Measurements from ENCODE around the gene TBC1D9.

Gene TBC1D9

GRCh38 chr4:140691369-140691768 lies 64.8 kb downstream of the TBC1D9 start (continued):
- TF ChIP-seq INSM2 (tag by site-specific recombination; IDR thresholded peaks at IDR 0.05) (no peak), ZNF654 (tag by site-specific recombination; IDR thresholded peaks at IDR 0.05; ENCODE audit: low read depth) (no peak)

- 0 out of 2 replicates have a peak, but pooled peaks cover 2% of the 10 kb centered on the region for H3K4me1 ChIP-seq (ENCODE audit: control insufficient read depth, insufficient read depth, low read length)
- H3K4me3 ChIP-seq (ENCODE audit: low read depth, low read length) = no peak overlapping the region
- CTCF ChIA-PET = no interaction called here
- TF ChIP-seq KLF10 (tag by site-specific recombination; IDR thresholded peaks at IDR 0.05) (no peak), SCRT1 (tag by site-specific recombination; IDR thresholded peaks at IDR 0.05; ENCODE audit: borderline replicate concordance) (peak; percentile 64; the same call in 1 of the 2 replicates), SCRT2 (tag by site-specific recombination; IDR thresholded peaks at IDR 0.05) (peak; percentile 84)
- no peaks in the 10 kb centered on the region for H3K9me3 ChIP-seq (ENCODE audit: control insufficient read depth, insufficient read depth, low read depth, low read length)
- no peak overlapping the region for H3K27ac ChIP-seq (ENCODE audit: extremely low read depth, low read depth, low read length)
- POLR2A ChIA-PET = no interaction called here
- H3K36me3 ChIP-seq (ENCODE audit: control insufficient read depth in 2 of 2, insufficient read depth in 1 of 2, low read length in 2 of 2) = peaks cover 0 to 11% of the 10 kb centered on the region in 2 experiments; a peak in 1 of 3 replicates
These were observed 66.1 kb downstream of the TBC1D9 start for GRCh38 chr4:140690093-140690492.

- H3K4me1 ChIP-seq (ENCODE audit: control insufficient read depth, insufficient read depth, low read length) = 0 out of 2 replicates have a peak, but pooled peaks cover 2% of the 10 kb centered on the region
- CTCF ChIA-PET = no interaction called here
These were observed 66.6 kb downstream of the TBC1D9 start for GRCh38 chr4:140689623-140690022.

GRCh38 chr4:140688711-140689598 lies 67.2 kb downstream of the TBC1D9 start:
- H3K27ac ChIP-seq (ENCODE audit: extremely low read depth, low read depth, low read length) = no peak overlapping the region
- no peak overlapping the region for H3K4me3 ChIP-seq (ENCODE audit: low read depth, low read length)
- H3K9me3 ChIP-seq (ENCODE audit: control insufficient read depth, insufficient read depth, low read depth, low read length) = no peaks in the 10 kb centered on the region
- ChIA-PET POLR2A (no interaction called here), CTCF (interaction anchor here (0.6 kb wide), 1 partner anchor 22 kb away, joined by 3 read pairs; no protein-coding TSS in a partner anchor)
- H3K36me3 ChIP-seq (ENCODE audit: control insufficient read depth in 2 of 2, insufficient read depth in 1 of 2, low read length in 2 of 2) = peaks cover 0 to 18% of the 10 kb centered on the region in 2 experiments; a peak in 1 of 3 replicates
- 0 out of 2 replicates have a peak, but pooled peaks cover 2% of the 10 kb centered on the region for H3K4me1 ChIP-seq (ENCODE audit: control insufficient read depth, insufficient read depth, low read length)
- no peak for TF ChIP-seq ZNF280D (tag by site-specific recombination; IDR thresholded peaks at IDR 0.05)
- TF ChIP-seq PRDM10 (tag by site-specific recombination; IDR thresholded peaks at IDR 0.05) = peak; percentile 35
- no peak for TF ChIP-seq PRDM6 (tag by site-specific recombination; IDR thresholded peaks at IDR 0.05)
- no peak for TF ChIP-seq MYNN (tag by site-specific recombination; IDR thresholded peaks at IDR 0.05; ENCODE audit: borderline replicate concordance)
- TF ChIP-seq ZSCAN4 (tag by site-specific recombination; IDR thresholded peaks at IDR 0.05) = no peak
- TF ChIP-seq ZNF600 (tag by site-specific recombination; IDR thresholded peaks at IDR 0.05) = no peak
- 0 out of 2 replicates have a peak, but pooled peaks have one; percentile 1 for TF ChIP-seq ZFHX2 (tag by site-specific recombination; conservative IDR thresholded peaks at IDR 0.05)
- peak; percentile 53 for TF ChIP-seq ZNF366 (tag by site-specific recombination; conservative IDR thresholded peaks at IDR 0.05)
- peak; percentile 24; the same call in 1 of the 2 replicates for TF ChIP-seq PRDM1 (tag by site-specific recombination; IDR thresholded peaks at IDR 0.05)

More at GRCh38 chr4:140689623-140690022, 66.6 kb downstream of the TBC1D9 start:
- POLR2A ChIA-PET = no interaction called here
- H3K36me3 ChIP-seq (ENCODE audit: control insufficient read depth in 2 of 2, insufficient read depth in 1 of 2, low read length in 2 of 2) = peaks cover 0 to 14% of the 10 kb centered on the region in 2 experiments; a peak in 1 of 3 replicates
- no peak for TF ChIP-seq ZFP37 (tag by site-specific recombination; IDR thresholded peaks at IDR 0.05)
- peak; percentile 18; the same call in 1 of the 2 replicates for TF ChIP-seq ZIC2 (tag by site-specific recombination; IDR thresholded peaks at IDR 0.05)
- TF ChIP-seq ZFHX2 (tag by site-specific recombination; conservative IDR thresholded peaks at IDR 0.05) = 0 out of 2 replicates have a peak, but pooled peaks have one; percentile 15
- peak; percentile 74 for TF ChIP-seq OSR2 (tag by site-specific recombination; IDR thresholded peaks at IDR 0.05)
- H3K9me3 ChIP-seq (ENCODE audit: control insufficient read depth, insufficient read depth, low read depth, low read length) = no peaks in the 10 kb centered on the region
- H3K27ac ChIP-seq (ENCODE audit: extremely low read depth, low read depth, low read length) = no peak overlapping the region
- H3K4me3 ChIP-seq (ENCODE audit: low read depth, low read length) = no peak overlapping the region

Data from HEK293 (cell line).